ENCODE data around the gene CDKN1A. TPM values are rescaled to one million over a fixed set of nuclear protein-coding genes. Genes with fewer than 3 reads are reported as not detected.
A peak's percentile ranks its signal among the peaks of the same experiment; 100 is the strongest.

CDKN1A gene
- total RNA-seq, 1 donor from 2014 or later: 48.4 TPM

GRCh38 chr6:36683656-36684446 is 5.3 kb downstream of the CDKN1A start:
- peak overlapping the region; percentile 76 for H3K4me3 Mint-ChIP-seq (ENCODE audit: unreplicated experiment)
- no peak for TF ChIP-seq CTCF (IDR thresholded peaks at IDR 0.05; ENCODE audit: unreplicated experiment)
- H3K27me3 Mint-ChIP-seq (ENCODE audit: unreplicated experiment): peaks cover 3% of the 10 kb centered on the region
- H3K9me3 Mint-ChIP-seq (ENCODE audit: unreplicated experiment): no peaks in the 10 kb centered on the region
- DNase-seq (ENCODE audit: low spot score): no peak
- H3K36me3 Mint-ChIP-seq (ENCODE audit: low read depth, unreplicated experiment): peaks cover 23% of the 10 kb centered on the region
- peaks cover 21% of the 10 kb centered on the region for H3K4me1 Mint-ChIP-seq (ENCODE audit: unreplicated experiment)
- H3K27ac Mint-ChIP-seq (ENCODE audit: unreplicated experiment): no peak overlapping the region

GRCh38 chr6:36684447-36684812 is 5.9 kb downstream of the CDKN1A start:
- no peaks in the 10 kb centered on the region for H3K9me3 Mint-ChIP-seq (ENCODE audit: unreplicated experiment)

GRCh38 chr6:36685166-36685924 is 6.8 kb downstream of the CDKN1A start:
- Mint-ChIP-seq H3K9me3 (ENCODE audit: unreplicated experiment) (no peaks in the 10 kb centered on the region), H3K27ac (ENCODE audit: unreplicated experiment) (peak overlapping the region; percentile 52), H3K36me3 (ENCODE audit: low read depth, unreplicated experiment) (peaks cover 23% of the 10 kb centered on the region), H3K4me3 (ENCODE audit: unreplicated experiment) (peak overlapping the region; percentile 42), H3K4me1 (ENCODE audit: unreplicated experiment) (peaks cover 21% of the 10 kb centered on the region), H3K27me3 (ENCODE audit: unreplicated experiment) (peaks cover 3% of the 10 kb centered on the region)
- TF ChIP-seq CTCF (IDR thresholded peaks at IDR 0.05; ENCODE audit: unreplicated experiment): no peak
- DNase-seq (ENCODE audit: low spot score): no peak

More at GRCh38 chr6:36684447-36684812, 5.9 kb downstream of the CDKN1A start:
- Mint-ChIP-seq H3K4me3 (ENCODE audit: unreplicated experiment) (no peak overlapping the region), H3K27me3 (ENCODE audit: unreplicated experiment) (peaks cover 3% of the 10 kb centered on the region), H3K36me3 (ENCODE audit: low read depth, unreplicated experiment) (peaks cover 23% of the 10 kb centered on the region), H3K4me1 (ENCODE audit: unreplicated experiment) (peaks cover 21% of the 10 kb centered on the region), H3K27ac (ENCODE audit: unreplicated experiment) (no peak overlapping the region)
- TF ChIP-seq CTCF (IDR thresholded peaks at IDR 0.05; ENCODE audit: unreplicated experiment): no peak
- DNase-seq (ENCODE audit: low spot score): no peak

- Mint-ChIP-seq H3K27me3 (ENCODE audit: unreplicated experiment) (no peaks in the 10 kb centered on the region), H3K4me1 (ENCODE audit: unreplicated experiment) (peaks cover 17% of the 10 kb centered on the region), H3K27ac (ENCODE audit: unreplicated experiment) (no peak overlapping the region), H3K9me3 (ENCODE audit: unreplicated experiment) (no peaks in the 10 kb centered on the region), H3K36me3 (ENCODE audit: low read depth, unreplicated experiment) (peaks cover 18% of the 10 kb centered on the region), H3K4me3 (ENCODE audit: unreplicated experiment) (peak overlapping the region; percentile 42)
- no peak for DNase-seq (ENCODE audit: low spot score)
- TF ChIP-seq CTCF (IDR thresholded peaks at IDR 0.05; ENCODE audit: unreplicated experiment): no peak
Observed at GRCh38 chr6:36685926-36686667, 7.6 kb downstream of the CDKN1A start.

Data from endothelial cell (in vitro differentiated cells).